ENCODE data around the gene PIK3CA. TPM values are rescaled to one million over a fixed set of nuclear protein-coding genes. Genes with fewer than 3 reads are reported as not detected.

The PIK3CA gene
- total and polyA plus RNA-seq, 10 of the 15 experiments (the other 5 are each of a cell fraction or from before 2014, with no cell fraction given) = 3.0 to 18.6 (median 9.0) TPM

DNA sequence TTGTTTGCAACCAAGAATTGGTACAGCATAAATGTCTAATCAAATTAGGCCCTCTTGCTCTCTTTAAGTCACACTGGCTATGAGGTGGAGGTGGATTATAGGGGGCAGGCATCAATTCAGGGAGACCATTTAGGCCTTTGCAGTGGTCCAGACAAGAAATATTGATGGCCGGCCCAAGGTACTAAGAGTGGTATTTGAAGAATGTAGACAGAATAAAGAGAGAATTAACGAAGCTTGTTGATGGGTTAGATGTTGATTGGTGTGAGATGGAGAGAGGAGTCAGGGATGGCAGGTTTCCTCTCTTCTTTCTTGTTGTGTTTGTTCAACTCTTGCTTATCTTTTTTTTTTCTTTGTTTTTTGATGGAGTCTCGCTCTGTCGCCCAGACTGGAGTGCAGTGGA lies 48.5 kb downstream of the PIK3CA start:
- Histone ChIP-seq H3K79me2 (ENCODE audit: control insufficient read depth, insufficient read depth, low read length) (peaks cover 6% of the 10 kb centered on the region), H3K27me3 (replicated peaks in 1 of 2; ENCODE audit: control insufficient read depth in 2 of 2, insufficient read depth in 2 of 2, low read length in 1 of 2) (no peaks in the 10 kb centered on the region), H3K4me1 (ENCODE audit: control insufficient read depth, insufficient read depth, low read length) (peaks cover 7% of the 10 kb centered on the region), H3K27ac (ENCODE audit: control insufficient read depth, insufficient read depth) (peak overlapping the region; percentile 22; the same call in 1 of the 2 replicates), H3K4me3 (no peak overlapping the region), H3K9me3 (replicated peaks; ENCODE audit: control insufficient read depth, insufficient read depth, low read length) (no peaks in the 10 kb centered on the region), H3K4me2 (ENCODE audit: control insufficient read depth, insufficient read depth) (0 out of 2 replicates have a peak overlapping the region, but pooled peaks have one; percentile 27), H3K36me3 (ENCODE audit: control insufficient read depth in 2 of 2, insufficient read depth in 2 of 2, low read length in 1 of 2) (0 out of 4 replicates have a peak, but pooled peaks cover 0 to 3% of the 10 kb centered on the region in 2 experiments), H4K20me1 (ENCODE audit: control insufficient read depth, insufficient read depth) (no peaks in the 10 kb centered on the region), H2AFZ (ENCODE audit: control insufficient read depth, low read depth, low read length) (no peak overlapping the region), H3K9ac (ENCODE audit: control insufficient read depth, insufficient read depth, low read length) (no peak overlapping the region)
- TF ChIP-seq HDGF (IDR thresholded peaks at IDR 0.05) (no peak), FOXM1 (IDR thresholded peaks at IDR 0.05; ENCODE audit: low read depth, low read length) (no peak), CEBPB (IDR thresholded peaks at IDR 0.05; ENCODE audit: borderline replicate concordance in 1 of 2, low read depth in 2 of 2, low read length in 2 of 2) (no peak), MXI1 (IDR thresholded peaks at IDR 0.05; ENCODE audit: low read depth, low read length) (no peak), CREM (IDR thresholded peaks at IDR 0.05; ENCODE audit: low read depth) (no peak), ETV6 (conservative IDR thresholded peaks at IDR 0.05 in 1 of 2, IDR thresholded peaks at IDR 0.05 in 1 of 2; ENCODE audit: borderline replicate concordance in 1 of 2, low read depth in 1 of 2) (no peak), TCF3 (IDR thresholded peaks at IDR 0.05; ENCODE audit: borderline replicate concordance, insufficient read depth, low read depth, low read length) (no peak), GATAD2B (conservative IDR thresholded peaks at IDR 0.05; ENCODE audit: low read depth) (no peak), SUZ12 (IDR thresholded peaks at IDR 0.05; ENCODE audit: unreplicated experiment) (no peak), JUNB (IDR thresholded peaks at IDR 0.05) (no peak)
- TF ChIP-seq, protein P1, sequence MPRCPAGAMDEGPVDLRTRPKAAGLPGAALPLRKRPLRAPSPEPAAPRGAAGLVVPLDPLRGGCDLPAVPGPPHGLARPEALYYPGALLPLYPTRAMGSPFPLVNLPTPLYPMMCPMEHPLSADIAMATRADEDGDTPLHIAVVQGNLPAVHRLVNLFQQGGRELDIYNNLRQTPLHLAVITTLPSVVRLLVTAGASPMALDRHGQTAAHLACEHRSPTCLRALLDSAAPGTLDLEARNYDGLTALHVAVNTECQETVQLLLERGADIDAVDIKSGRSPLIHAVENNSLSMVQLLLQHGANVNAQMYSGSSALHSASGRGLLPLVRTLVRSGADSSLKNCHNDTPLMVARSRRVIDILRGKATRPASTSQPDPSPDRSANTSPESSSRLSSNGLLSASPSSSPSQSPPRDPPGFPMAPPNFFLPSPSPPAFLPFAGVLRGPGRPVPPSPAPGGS (IDR thresholded peaks at IDR 0.05; ENCODE audit: borderline replicate concordance, insufficient read depth, low read depth, low read length, poor library complexity, severe bottlenecking) = no peak
- CTCF ChIA-PET = interaction anchor here (0.6 to 0.7 kb wide), 2 partner anchors 50 to 184 kb away, joined by 3 read pairs; no protein-coding TSS in a partner anchor
- no peak; the same call in 2 of the 3 replicates for ATAC-seq
- no peak for FAIRE-seq
- BruUV-seq (replicated peaks) = no TSS peak
- 89% methylated on average over 2 of the region's 4 CpGs for WGBS (ENCODE audit: insufficient coverage, insufficient replicate concordance, low lambda C conversion rate, missing lambda C conversion rate)
- POLR2A ChIA-PET = no interaction called here
- in situ Hi-C loops (cut with MboI) (no loop called here), intact Hi-C loops (cut with micrococcal nuclease; ENCODE audit: unreplicated experiment) (loop anchor here (2.0 kb wide), 1 partner anchor 48 kb away; the partner anchor contains the start of gene PIK3CA)
- SMC1A ChIA-PET (ENCODE audit: uncharacterized antibody, unreplicated experiment) = interaction anchor here (1.0 to 1.4 kb wide), 2 partner anchors 15 to 30 kb away, joined by 3 to 5 read pairs; no protein-coding TSS in a partner anchor
- no peak for DNase-seq (ENCODE audit: low read depth, low spot score)
- RAD21 ChIA-PET (ENCODE audit: unreplicated experiment) = no interaction called here

Data from GM12878 (cell line).